Raji (cell line): ENCODE results near the gene KIF3B.
A peak's percentile ranks its signal among the peaks of the same experiment; 100 is the strongest.

ENCODE experiments used
- POLR2A ChIP-seq: IDR thresholded peaks from 2 replicates; pipeline ENCODE4 v1.6.1; 2011; ENCODE audit warnings: low read depth, low read length, control low read depth; ENCODE audit not compliant: insufficient read depth

The KIF3B gene

GRCh38 chr20:32357869-32358631, 80.6 kb downstream of the KIF3B start, which contains the start of gene ASXL1:
Gene ASXL1, plus strand, starts transcription at chr20:32358331. Its CDS starts 445 bp downstream, at chr20:32358776.
- TF ChIP-seq POLR2A: peak; percentile 80

DNA sequence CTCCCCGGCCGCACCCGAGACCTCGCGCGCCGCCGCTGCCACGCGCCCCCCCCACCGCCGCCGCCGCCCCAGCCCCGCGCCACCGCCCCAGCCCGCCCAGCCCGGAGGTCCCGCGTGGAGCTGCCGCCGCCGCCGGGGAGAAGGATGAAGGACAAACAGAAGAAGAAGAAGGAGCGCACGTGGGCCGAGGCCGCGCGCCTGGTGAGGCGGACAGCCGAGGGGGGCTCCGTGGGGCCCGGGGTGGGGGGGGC, 81.1 kb downstream of the KIF3B start:
- no peak for TF ChIP-seq POLR2A

- TF ChIP-seq POLR2A: peak; percentile 66
Observed at GRCh38 chr20:32358883-32359632, 81.6 kb downstream of the KIF3B start.

DNA sequence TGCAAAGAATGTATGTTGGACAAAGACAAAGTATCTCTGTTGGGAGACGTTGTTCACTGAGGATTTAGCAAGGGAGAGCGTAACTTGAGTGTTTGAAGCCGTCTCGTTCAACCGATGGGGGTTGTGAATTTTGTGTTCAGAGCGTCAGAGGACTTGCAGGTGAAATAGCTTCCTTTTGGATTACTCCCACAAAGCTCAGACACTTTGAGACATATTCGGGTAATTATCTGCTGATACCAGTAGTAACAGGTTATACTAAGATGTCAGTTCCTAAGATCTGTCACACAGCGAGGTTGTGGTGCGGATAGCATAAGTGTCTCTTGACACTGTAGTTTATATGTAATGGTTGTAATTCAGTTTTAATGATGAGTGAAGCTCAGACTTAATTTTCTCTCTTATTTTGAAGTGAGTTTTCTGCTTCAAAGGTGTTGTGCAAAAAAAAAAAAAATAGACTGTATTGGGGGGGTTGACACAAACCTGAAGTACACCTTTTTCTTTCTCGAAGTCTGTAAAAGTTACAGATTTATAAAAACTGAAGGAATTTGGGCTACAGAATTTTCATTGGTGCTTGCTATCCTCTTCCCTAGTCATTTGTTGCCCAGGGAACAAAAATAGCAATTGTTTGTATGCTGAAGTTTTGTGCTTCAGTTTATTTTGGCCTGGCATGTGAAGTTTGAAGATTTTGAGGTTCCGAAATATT, 82.3 kb downstream of the KIF3B start:
- no peak for TF ChIP-seq POLR2A

GRCh38 chr20:32360333-32360634, 82.8 kb downstream of the KIF3B start:
- TF ChIP-seq POLR2A: no peak

- TF ChIP-seq POLR2A: no peak
Observed at GRCh38 chr20:32362901-32363364, 85.5 kb downstream of the KIF3B start.

DNA sequence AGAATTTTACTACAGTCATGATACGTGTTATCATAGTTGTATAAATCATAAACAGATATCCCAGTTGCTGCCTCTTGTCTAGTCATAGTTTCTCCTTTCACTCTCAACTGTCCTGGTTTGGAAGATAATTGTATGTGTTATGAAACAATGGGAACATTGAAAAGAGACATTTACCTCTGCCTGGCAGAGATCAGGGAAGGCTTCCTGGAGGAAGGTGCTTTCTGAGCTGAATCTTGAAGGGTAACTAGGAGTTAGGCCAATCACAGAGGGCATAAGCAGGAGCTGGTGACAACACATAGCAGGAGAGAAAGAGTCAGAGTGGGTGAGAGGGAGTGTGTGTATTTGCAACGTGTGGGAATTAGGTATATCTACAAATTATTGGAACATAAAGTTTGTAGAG, 86.0 kb downstream of the KIF3B start:
- no peak for TF ChIP-seq POLR2A

DNA sequence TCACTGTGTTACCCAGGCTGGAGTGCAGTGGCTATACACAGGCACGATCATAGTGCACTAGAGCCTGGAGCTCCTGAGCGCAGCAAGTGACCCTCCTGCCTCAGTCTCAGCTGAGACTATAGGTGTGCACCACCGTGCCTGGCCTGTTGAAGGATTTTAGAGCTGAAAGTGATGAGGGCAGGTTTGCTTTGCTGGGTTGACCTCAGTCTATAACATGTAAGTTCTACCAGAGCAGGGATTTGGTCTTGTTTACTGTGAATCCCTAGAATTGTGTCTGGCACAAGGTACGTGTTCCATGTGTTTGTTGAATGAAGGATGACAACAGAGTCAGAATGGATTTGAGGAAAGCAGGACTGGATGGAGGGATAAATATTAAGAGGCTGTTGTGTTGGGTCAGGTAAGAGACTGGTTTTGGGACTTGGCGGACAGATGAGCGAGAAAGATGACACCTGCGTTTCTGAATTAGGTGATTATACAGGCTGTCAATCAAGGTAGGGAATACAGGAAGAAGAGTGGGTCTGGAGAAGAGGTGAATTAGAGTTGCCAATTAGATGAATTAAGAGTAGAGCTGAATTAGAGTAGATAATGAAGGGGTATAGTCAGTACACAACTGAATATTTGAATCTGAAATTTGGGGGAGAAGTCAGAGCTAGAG, 87.2 kb downstream of the KIF3B start:
- TF ChIP-seq POLR2A: no peak

GRCh38 chr20:32365564-32365963, 88.1 kb downstream of the KIF3B start:
- TF ChIP-seq POLR2A: no peak

- TF ChIP-seq POLR2A: no peak
Observed at GRCh38 chr20:32366380-32366779, 88.9 kb downstream of the KIF3B start.

- TF ChIP-seq POLR2A: no peak
Observed at GRCh38 chr20:32368323-32368722, 90.9 kb downstream of the KIF3B start.

DNA sequence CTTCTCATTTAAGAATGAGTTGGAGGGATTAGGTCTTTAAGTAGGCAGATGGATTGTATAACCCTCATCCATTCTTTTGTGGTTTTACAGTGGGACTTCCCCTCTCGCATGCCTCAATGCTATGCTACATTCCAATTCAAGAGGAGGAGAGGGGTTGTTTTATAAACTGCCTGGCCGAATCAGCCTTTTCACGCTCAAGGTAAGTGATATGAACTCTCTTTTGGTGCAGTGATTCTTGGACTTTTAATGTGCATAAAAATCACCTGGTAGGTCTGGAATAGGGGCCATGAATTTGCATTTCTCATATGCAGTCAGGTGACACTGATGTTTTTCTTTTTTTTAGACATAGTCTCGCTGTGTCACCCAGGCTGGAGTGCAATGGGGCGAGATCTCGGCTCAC, 91.5 kb downstream of the KIF3B start:
- no peak for TF ChIP-seq POLR2A

- TF ChIP-seq POLR2A: no peak
Observed at GRCh38 chr20:32370897-32371296, 93.4 kb downstream of the KIF3B start.

- no peak for TF ChIP-seq POLR2A
Observed at GRCh38 chr20:32378461-32378860, 101.0 kb downstream of the KIF3B start.

DNA sequence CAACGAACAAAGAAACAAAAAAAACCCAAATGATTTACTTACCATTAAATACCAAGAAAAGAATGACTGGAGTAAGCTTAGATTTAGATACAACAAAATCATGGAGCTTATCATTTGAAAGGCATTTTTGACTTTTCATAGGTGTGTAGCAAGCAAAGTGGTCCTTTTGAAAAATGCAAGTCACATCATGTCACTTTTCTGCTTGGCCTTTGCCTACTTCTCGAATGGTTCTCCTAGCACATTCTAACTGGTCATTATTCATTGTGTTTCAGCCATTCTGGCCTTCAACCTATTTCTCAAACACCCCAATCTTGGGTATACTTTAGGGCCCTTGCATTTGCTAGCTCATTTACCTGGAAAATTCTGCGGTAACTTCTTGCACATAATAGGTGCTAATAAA, 103.3 kb downstream of the KIF3B start:
- TF ChIP-seq POLR2A: no peak
